HEK293 (cell line): Measurements from ENCODE around the gene KCTD15.

Experiments
- CTCF ChIA-PET: fragments of 350-600 bp; formaldehyde crosslinking; extraction: SDS; loops from one replicate; lab custom pipeline; 2021; ENCODE audit warnings: antibody characterized with exemption; lab: Yijun Ruan, JAX
- POLR2A ChIA-PET: fragments of 300-600 bp; formaldehyde crosslinking; extraction: SDS; loops from one replicate; lab custom pipeline; 2020; ENCODE audit warnings: antibody characterized with exemption, inconsistent platforms; lab: Yijun Ruan, JAX
- H3K27ac ChIP-seq: fragments of 200-500 bp; sonication (Bioruptor generic); 2 replicates; pipeline ENCODE4 v1.5.1; 2014; ENCODE audit warnings: low read depth, low read length, control low read depth, inconsistent platforms; ENCODE audit errors: extremely low read depth
- H3K36me3 ChIP-seq, 2 experiments: fragments of 200-500 bp in 1 of 2; sonication (Bioruptor generic) in 1 of 2; 1 replicate in 1 of 2; 2 replicates in 1 of 2; pipeline ENCODE4 v1.5.1; 2014 to 2017; ENCODE audit warnings: inconsistent platforms in 2 of 2, low read length in 2 of 2; ENCODE audit not compliant: control insufficient read depth in 2 of 2, insufficient read depth in 1 of 2
- H3K4me1 ChIP-seq: fragments of 200-500 bp; sonication (Bioruptor generic); 2 replicates; pipeline ENCODE4 v1.5.1; 2014; ENCODE audit warnings: mild to moderate bottlenecking, low read length, inconsistent platforms; ENCODE audit not compliant: control insufficient read depth, insufficient read depth
- H3K4me3 ChIP-seq: 2 replicates; pipeline ENCODE4 v1.5.1; 2011; ENCODE audit warnings: low read depth, mild to moderate bottlenecking, control low read depth, low read length, moderate library complexity
- H3K9me3 ChIP-seq: fragments of 200-500 bp; sonication (Bioruptor generic); 2 replicates; pipeline ENCODE4 v1.5.1; 2014; ENCODE audit warnings: low read depth, low read length, inconsistent platforms; ENCODE audit not compliant: control insufficient read depth, insufficient read depth
- KLF8 ChIP-seq: fragments of 450-650 bp; formaldehyde crosslinking; IDR thresholded peaks from 2 replicates; pipeline ENCODE4 v1.5.1; 2016; ENCODE audit warnings: missing biosample characterization, missing genetic modification characterization
- WT1 ChIP-seq: fragments of 450-650 bp; formaldehyde crosslinking; IDR thresholded peaks from 2 replicates; pipeline ENCODE4 v1.5.1; 2016; ENCODE audit warnings: missing biosample characterization, missing genetic modification characterization
- YY2 ChIP-seq: fragments of 450-650 bp; formaldehyde crosslinking; IDR thresholded peaks from 2 replicates; pipeline ENCODE4 v1.5.1; 2016; ENCODE audit warnings: missing biosample characterization, missing genetic modification characterization
- ZBTB10 ChIP-seq: fragments of 450-650 bp; formaldehyde crosslinking; IDR thresholded peaks from 2 replicates; pipeline ENCODE4 v1.5.1; 2016; ENCODE audit warnings: missing biosample characterization, missing genetic modification characterization
- ZNF112 ChIP-seq: fragments of 450-650 bp; formaldehyde crosslinking; IDR thresholded peaks from 2 replicates; pipeline ENCODE4 v1.5.0; 2017; ENCODE audit warnings: missing biosample characterization, missing genetic modification characterization
- ZNF146 ChIP-seq: fragments of 450-650 bp; formaldehyde crosslinking; IDR thresholded peaks from 2 replicates; pipeline ENCODE4 v1.5.1; 2016; ENCODE audit warnings: missing biosample characterization, missing genetic modification characterization
- ZNF16 ChIP-seq: fragments of 450-650 bp; formaldehyde crosslinking; IDR thresholded peaks from 2 replicates; pipeline ENCODE4 v1.5.1; 2016; ENCODE audit warnings: low read depth, missing biosample characterization, missing genetic modification characterization
- ZNF18 ChIP-seq: fragments of 450-650 bp; formaldehyde crosslinking; IDR thresholded peaks from 2 replicates; pipeline ENCODE4 v1.5.1; 2016; ENCODE audit warnings: missing biosample characterization, missing genetic modification characterization
- ZNF211 ChIP-seq: fragments of 450-650 bp; formaldehyde crosslinking; IDR thresholded peaks from 2 replicates; pipeline ENCODE4 v1.5.1; 2016; ENCODE audit warnings: low read depth, missing biosample characterization, missing genetic modification characterization
- ZNF223 ChIP-seq: fragments of 450-650 bp; formaldehyde crosslinking; IDR thresholded peaks from 2 replicates; pipeline ENCODE4 v1.5.1; 2016; ENCODE audit warnings: missing biosample characterization, missing genetic modification characterization
- ZNF341 ChIP-seq: fragments of 450-650 bp; formaldehyde crosslinking; IDR thresholded peaks from 2 replicates; pipeline ENCODE4; 2016; ENCODE audit warnings: low read depth, missing biosample characterization, missing genetic modification characterization
- ZNF423 ChIP-seq: fragments of 450-650 bp; formaldehyde crosslinking; IDR thresholded peaks from 2 replicates; pipeline ENCODE4 v1.5.1; 2016; ENCODE audit warnings: missing biosample characterization, missing genetic modification characterization
- ZNF558 ChIP-seq: fragments of 450-650 bp; formaldehyde crosslinking; IDR thresholded peaks from 2 replicates; pipeline ENCODE4 v1.5.1; 2016; ENCODE audit warnings: missing biosample characterization, missing genetic modification characterization
- ZNF610 ChIP-seq: fragments of 450-650 bp; formaldehyde crosslinking; IDR thresholded peaks from 2 replicates; pipeline ENCODE4 v1.5.1; 2016; ENCODE audit warnings: missing biosample characterization, missing genetic modification characterization, borderline replicate concordance
- ZNF623 ChIP-seq: fragments of 450-650 bp; formaldehyde crosslinking; IDR thresholded peaks from 2 replicates; pipeline ENCODE4 v1.5.1; 2016; ENCODE audit warnings: missing biosample characterization, missing genetic modification characterization
- ZNF677 ChIP-seq: fragments of 450-650 bp; IDR thresholded peaks from 2 replicates; pipeline ENCODE4 v1.5.0; 2018; ENCODE audit warnings: missing biosample characterization, mild to moderate bottlenecking, missing genetic modification characterization, moderate library complexity
- ZNF747 ChIP-seq: fragments of 450-650 bp; formaldehyde crosslinking; IDR thresholded peaks from 2 replicates; pipeline ENCODE4 v1.5.1; 2016; ENCODE audit warnings: missing biosample characterization, missing genetic modification characterization
- ZXDB ChIP-seq: fragments of 450-650 bp; formaldehyde crosslinking; IDR thresholded peaks from 2 replicates; pipeline ENCODE4 v1.5.1; 2016; ENCODE audit warnings: missing biosample characterization, missing genetic modification characterization
- TF ChIP-seq, protein P1 (sequence below): fragments of 450-650 bp; formaldehyde crosslinking; IDR thresholded peaks from 2 replicates; pipeline ENCODE4 v1.5.1; 2016; ENCODE audit warnings: missing biosample characterization, missing genetic modification characterization
- TF ChIP-seq, protein P2 (sequence below): fragments of 450-650 bp; formaldehyde crosslinking; IDR thresholded peaks from 2 replicates; pipeline ENCODE4 v1.5.1; 2016; ENCODE audit warnings: missing biosample characterization, missing genetic modification characterization
- TF ChIP-seq, protein P3 (sequence below): fragments of 450-650 bp; formaldehyde crosslinking; IDR thresholded peaks from 2 replicates; pipeline ENCODE4 v1.5.1; 2016; ENCODE audit warnings: missing biosample characterization, missing genetic modification characterization
- TF ChIP-seq, protein P4 (sequence below): fragments of 450-650 bp; formaldehyde crosslinking; IDR thresholded peaks from 2 replicates; pipeline ENCODE4 v1.5.1; 2016; ENCODE audit warnings: missing biosample characterization, missing genetic modification characterization, borderline replicate concordance

The KCTD15 gene

DNA sequence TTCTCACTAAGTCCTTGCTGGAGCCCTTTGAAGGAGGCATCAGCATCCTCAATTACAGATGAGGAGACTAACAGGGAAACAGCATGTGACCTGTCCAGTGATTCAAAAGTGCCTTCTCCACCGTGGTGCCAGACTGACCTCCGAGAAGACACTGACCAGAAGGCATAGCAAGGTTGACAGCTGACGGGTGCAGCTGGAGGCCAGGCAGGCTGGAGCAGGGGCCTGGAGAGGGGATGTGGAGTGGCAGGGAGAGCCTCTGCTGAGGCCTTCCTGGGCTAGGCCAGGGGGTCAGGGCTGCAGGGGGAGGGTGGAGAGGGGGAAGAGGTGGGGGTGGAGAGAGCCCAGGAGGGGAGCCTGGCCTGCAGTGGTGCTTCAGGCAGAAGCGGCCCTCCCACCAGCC, 66.3 kb downstream of the KCTD15 start:
- POLR2A ChIA-PET: no interaction called here
- Histone ChIP-seq H3K4me1 (peaks cover 4% of the 10 kb centered on the region; the same call in 1 of the 2 replicates), H3K27ac (no peak overlapping the region), H3K9me3 (no peaks in the 10 kb centered on the region), H3K36me3 (no peaks in the 10 kb centered on the region; a peak in 1 of 3 replicates), H3K4me3 (no peak overlapping the region)
- TF ChIP-seq ZNF423 (tag by site-specific recombination): no peak
- TF ChIP-seq, protein P1, sequence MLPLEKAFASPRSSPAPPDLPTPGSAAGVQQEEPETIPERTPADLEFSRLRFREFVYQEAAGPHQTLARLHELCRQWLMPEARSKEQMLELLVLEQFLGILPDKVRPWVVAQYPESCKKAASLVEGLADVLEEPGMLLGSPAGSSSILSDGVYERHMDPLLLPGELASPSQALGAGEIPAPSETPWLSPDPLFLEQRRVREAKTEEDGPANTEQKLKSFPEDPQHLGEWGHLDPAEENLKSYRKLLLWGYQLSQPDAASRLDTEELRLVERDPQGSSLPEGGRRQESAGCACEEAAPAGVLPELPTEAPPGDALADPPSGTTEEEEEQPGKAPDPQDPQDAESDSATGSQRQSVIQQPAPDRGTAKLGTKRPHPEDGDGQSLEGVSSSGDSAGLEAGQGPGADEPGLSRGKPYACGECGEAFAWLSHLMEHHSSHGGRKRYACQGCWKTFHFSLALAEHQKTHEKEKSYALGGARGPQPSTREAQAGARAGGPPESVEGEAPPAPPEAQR (tag by site-specific recombination): no peak
- TF ChIP-seq ZNF223: no peak
- TF ChIP-seq, protein P2, sequence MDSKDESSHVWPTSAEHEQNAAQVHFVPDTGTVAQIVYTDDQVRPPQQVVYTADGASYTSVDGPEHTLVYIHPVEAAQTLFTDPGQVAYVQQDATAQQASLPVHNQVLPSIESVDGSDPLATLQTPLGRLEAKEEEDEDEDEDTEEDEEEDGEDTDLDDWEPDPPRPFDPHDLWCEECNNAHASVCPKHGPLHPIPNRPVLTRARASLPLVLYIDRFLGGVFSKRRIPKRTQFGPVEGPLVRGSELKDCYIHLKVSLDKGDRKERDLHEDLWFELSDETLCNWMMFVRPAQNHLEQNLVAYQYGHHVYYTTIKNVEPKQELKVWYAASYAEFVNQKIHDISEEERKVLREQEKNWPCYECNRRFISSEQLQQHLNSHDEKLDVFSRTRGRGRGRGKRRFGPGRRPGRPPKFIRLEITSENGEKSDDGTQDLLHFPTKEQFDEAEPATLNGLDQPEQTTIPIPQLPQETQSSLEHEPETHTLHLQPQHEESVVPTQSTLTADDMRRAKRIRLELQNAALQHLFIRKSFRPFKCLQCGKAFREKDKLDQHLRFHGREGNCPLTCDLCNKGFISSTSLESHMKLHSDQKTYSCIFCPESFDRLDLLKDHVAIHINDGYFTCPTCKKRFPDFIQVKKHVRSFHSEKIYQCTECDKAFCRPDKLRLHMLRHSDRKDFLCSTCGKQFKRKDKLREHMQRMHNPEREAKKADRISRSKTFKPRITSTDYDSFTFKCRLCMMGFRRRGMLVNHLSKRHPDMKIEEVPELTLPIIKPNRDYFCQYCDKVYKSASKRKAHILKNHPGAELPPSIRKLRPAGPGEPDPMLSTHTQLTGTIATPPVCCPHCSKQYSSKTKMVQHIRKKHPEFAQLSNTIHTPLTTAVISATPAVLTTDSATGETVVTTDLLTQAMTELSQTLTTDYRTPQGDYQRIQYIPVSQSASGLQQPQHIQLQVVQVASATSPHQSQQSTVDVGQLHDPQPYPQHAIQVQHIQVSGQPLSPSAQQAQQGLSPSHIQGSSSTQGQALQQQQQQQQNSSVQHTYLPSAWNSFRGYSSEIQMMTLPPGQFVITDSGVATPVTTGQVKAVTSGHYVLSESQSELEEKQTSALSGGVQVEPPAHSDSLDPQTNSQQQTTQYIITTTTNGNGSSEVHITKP: no peak
- no peak for TF ChIP-seq WT1 (tag by site-specific recombination)
- no peak for TF ChIP-seq ZNF623 (tag by site-specific recombination)
- TF ChIP-seq ZNF341: no peak
- TF ChIP-seq, protein P3, sequence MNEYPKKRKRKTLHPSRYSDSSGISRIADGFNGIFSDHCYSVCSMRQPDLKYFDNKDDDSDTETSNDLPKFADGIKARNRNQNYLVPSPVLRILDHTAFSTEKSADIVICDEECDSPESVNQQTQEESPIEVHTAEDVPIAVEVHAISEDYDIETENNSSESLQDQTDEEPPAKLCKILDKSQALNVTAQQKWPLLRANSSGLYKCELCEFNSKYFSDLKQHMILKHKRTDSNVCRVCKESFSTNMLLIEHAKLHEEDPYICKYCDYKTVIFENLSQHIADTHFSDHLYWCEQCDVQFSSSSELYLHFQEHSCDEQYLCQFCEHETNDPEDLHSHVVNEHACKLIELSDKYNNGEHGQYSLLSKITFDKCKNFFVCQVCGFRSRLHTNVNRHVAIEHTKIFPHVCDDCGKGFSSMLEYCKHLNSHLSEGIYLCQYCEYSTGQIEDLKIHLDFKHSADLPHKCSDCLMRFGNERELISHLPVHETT: no peak
- no peak for TF ChIP-seq ZNF16 (tag by site-specific recombination)
- TF ChIP-seq ZXDB (tag by site-specific recombination): no peak
- CTCF ChIA-PET: interaction anchor here (1.1 kb wide), 1 partner anchor 179 kb away, joined by 8 read pairs; no protein-coding TSS in a partner anchor

- POLR2A ChIA-PET: no interaction called here
- TF ChIP-seq ZNF747 (tag by site-specific recombination) (no peak), KLF8 (no peak), ZNF558 (tag by site-specific recombination) (no peak), ZNF211 (tag by site-specific recombination) (no peak), YY2 (tag by site-specific recombination) (no peak), ZNF677 (tag by site-specific recombination) (no peak), ZBTB10 (tag by site-specific recombination) (no peak), ZNF112 (tag by site-specific recombination) (no peak), ZNF623 (tag by site-specific recombination) (no peak), ZNF610 (tag by site-specific recombination) (no peak), ZNF18 (tag by site-specific recombination) (no peak), ZNF146 (tag by site-specific recombination) (no peak), ZXDB (tag by site-specific recombination) (no peak)
- TF ChIP-seq, protein P4, sequence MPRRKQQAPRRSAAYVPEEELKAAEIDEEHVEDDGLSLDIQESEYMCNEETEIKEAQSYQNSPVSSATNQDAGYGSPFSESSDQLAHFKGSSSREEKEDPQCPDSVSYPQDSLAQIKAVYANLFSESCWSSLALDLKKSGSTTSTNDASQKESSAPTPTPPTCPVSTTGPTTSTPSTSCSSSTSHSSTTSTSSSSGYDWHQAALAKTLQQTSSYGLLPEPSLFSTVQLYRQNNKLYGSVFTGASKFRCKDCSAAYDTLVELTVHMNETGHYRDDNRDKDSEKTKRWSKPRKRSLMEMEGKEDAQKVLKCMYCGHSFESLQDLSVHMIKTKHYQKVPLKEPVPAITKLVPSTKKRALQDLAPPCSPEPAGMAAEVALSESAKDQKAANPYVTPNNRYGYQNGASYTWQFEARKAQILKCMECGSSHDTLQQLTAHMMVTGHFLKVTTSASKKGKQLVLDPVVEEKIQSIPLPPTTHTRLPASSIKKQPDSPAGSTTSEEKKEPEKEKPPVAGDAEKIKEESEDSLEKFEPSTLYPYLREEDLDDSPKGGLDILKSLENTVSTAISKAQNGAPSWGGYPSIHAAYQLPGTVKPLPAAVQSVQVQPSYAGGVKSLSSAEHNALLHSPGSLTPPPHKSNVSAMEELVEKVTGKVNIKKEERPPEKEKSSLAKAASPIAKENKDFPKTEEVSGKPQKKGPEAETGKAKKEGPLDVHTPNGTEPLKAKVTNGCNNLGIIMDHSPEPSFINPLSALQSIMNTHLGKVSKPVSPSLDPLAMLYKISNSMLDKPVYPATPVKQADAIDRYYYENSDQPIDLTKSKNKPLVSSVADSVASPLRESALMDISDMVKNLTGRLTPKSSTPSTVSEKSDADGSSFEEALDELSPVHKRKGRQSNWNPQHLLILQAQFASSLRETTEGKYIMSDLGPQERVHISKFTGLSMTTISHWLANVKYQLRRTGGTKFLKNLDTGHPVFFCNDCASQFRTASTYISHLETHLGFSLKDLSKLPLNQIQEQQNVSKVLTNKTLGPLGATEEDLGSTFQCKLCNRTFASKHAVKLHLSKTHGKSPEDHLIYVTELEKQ (tag by site-specific recombination): no peak
These were observed 66.8 kb downstream of the KCTD15 start for GRCh38 chr19:33863436-33863835.

More at GRCh38 chr19:33863436-33863835, 66.8 kb downstream of the KCTD15 start:
- H3K4me1 ChIP-seq: peaks cover 6% of the 10 kb centered on the region; the same call in 1 of the 2 replicates
- no peak overlapping the region for H3K27ac ChIP-seq
- no peak overlapping the region for H3K4me3 ChIP-seq
- no peaks in the 10 kb centered on the region for H3K9me3 ChIP-seq
- no peaks in the 10 kb centered on the region; a peak in 1 of 3 replicates for H3K36me3 ChIP-seq
- CTCF ChIA-PET: no interaction called here
